Fibroblast of lung (primary cell): ENCODE data around the gene HHLA2.

Experiments used
- EZH2 ChIP-seq: IDR thresholded peaks from 2 replicates; pipeline ENCODE4 v1.5.1; 2012; ENCODE audit warnings: low read length, control low read depth, mild to moderate bottlenecking; ENCODE audit errors: missing control alignments
- TF ChIP-seq, protein P1 (sequence below), 2 donors: IDR thresholded peaks in 1 of 2; conservative IDR thresholded peaks in 1 of 2; 1 replicate in 1 of 2; 2 replicates in 1 of 2; pipeline ENCODE4 v1.5.1; 2011 to 2012; ENCODE audit warnings: low read length in 2 of 2, control low read depth in 1 of 2, inconsistent platforms in 1 of 2, low read depth in 1 of 2, mild to moderate bottlenecking in 1 of 2

DNA sequence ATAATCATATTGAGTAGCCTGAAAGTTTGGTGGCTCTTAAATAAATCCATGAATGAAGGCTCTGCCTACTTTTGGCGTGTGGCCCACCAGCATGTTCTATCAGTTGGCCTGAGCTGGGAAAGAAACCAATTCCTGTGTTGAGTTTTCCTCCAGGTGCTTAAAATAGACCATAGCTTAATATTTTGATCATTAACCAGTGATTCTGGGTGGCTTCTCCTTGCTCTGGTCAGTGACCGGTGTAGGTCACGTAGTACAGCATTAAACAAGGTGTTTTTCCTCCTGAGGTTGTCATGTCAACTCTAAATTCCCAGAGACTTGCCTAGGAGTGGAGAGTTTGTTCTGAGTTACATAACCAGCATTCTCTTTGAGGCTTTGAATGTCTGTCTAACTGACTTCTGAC, 1.3 kb downstream of the HHLA2 start:
- TF ChIP-seq, protein P1, sequence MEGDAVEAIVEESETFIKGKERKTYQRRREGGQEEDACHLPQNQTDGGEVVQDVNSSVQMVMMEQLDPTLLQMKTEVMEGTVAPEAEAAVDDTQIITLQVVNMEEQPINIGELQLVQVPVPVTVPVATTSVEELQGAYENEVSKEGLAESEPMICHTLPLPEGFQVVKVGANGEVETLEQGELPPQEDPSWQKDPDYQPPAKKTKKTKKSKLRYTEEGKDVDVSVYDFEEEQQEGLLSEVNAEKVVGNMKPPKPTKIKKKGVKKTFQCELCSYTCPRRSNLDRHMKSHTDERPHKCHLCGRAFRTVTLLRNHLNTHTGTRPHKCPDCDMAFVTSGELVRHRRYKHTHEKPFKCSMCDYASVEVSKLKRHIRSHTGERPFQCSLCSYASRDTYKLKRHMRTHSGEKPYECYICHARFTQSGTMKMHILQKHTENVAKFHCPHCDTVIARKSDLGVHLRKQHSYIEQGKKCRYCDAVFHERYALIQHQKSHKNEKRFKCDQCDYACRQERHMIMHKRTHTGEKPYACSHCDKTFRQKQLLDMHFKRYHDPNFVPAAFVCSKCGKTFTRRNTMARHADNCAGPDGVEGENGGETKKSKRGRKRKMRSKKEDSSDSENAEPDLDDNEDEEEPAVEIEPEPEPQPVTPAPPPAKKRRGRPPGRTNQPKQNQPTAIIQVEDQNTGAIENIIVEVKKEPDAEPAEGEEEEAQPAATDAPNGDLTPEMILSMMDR (conservative IDR thresholded peaks at IDR 0.05 in 1 of 2, IDR thresholded peaks at IDR 0.05 in 1 of 2; ENCODE audit: low read depth in 1 of 2, low read length in 2 of 2): no peak
- no peak for TF ChIP-seq EZH2
